Measurements from ENCODE around the gene TMOD1. TPM values are rescaled to one million over a fixed set of nuclear protein-coding genes. Genes with fewer than 3 reads are reported as not detected.

TMOD1 gene
- total and polyA plus RNA-seq, 9 donors, result 37.1 to 77.2 (median 64.0) TPM

DNA sequence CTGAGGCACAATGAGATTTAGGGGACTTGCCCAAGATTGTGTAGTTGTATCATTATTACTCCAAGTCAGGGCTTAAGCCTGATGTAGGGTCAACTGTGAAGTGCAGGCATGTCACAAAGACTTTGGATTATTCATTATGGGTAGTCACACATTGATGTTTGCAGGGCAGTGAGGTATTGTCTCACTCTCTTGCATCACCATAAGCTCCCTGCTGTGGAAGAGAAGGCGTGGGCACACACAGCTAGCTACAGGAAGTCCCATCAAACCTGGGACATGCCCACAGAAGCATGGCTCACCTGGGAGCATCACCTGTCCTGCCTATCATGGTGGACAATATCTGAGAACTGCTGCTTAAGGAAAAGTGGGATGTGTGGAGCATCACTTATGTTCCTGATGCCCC is 42.1 kb downstream of the TMOD1 start:
- Histone ChIP-seq H3K27ac (no peak overlapping the region), H3K4me1 (ENCODE audit: insufficient read depth) (peaks cover 8% of the 10 kb centered on the region), H3K27me3 (no peaks in the 10 kb centered on the region), H3K9me3 (no peaks in the 10 kb centered on the region), H3K36me3 (no peaks in the 10 kb centered on the region), H3K4me3 (no peak overlapping the region)
- TF ChIP-seq, protein P1, sequence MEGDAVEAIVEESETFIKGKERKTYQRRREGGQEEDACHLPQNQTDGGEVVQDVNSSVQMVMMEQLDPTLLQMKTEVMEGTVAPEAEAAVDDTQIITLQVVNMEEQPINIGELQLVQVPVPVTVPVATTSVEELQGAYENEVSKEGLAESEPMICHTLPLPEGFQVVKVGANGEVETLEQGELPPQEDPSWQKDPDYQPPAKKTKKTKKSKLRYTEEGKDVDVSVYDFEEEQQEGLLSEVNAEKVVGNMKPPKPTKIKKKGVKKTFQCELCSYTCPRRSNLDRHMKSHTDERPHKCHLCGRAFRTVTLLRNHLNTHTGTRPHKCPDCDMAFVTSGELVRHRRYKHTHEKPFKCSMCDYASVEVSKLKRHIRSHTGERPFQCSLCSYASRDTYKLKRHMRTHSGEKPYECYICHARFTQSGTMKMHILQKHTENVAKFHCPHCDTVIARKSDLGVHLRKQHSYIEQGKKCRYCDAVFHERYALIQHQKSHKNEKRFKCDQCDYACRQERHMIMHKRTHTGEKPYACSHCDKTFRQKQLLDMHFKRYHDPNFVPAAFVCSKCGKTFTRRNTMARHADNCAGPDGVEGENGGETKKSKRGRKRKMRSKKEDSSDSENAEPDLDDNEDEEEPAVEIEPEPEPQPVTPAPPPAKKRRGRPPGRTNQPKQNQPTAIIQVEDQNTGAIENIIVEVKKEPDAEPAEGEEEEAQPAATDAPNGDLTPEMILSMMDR (IDR thresholded peaks at IDR 0.05), result no peak
- TF ChIP-seq POLR2A (IDR thresholded peaks at IDR 0.05) (no peak), EP300 (IDR thresholded peaks at IDR 0.05) (no peak)
- WGBS, 3 donors, result 75 to 100% (median 94%) methylated on average over 1 of the region's 1 CpG
- intact Hi-C loops (cut with DNase I), result no loop called here
- no peak for DNase-seq

DNA sequence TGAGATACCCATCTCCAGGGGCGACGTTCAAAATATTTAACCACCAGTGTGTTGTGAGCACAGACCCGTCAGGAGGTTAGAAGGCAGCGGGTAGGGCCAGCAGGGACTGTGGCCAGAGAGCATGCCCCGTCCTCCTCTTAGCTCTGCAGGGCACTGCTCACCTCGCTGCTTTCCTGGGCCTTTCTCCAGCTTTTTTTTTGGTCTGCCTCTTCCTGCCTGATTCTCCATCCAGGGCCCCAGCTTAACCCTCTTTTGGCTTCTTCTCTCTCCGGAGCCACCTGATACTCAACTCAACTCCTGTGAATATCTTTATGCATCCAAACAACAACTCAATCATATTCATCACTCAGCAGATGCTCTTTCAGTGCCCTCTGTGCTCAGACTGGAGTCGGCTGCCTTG is 44.0 kb downstream of the TMOD1 start:
- no peak overlapping the region for H3K4me3 ChIP-seq
- H3K4me1 ChIP-seq (ENCODE audit: insufficient read depth), result peaks cover 6% of the 10 kb centered on the region
- H3K36me3 ChIP-seq, result no peaks in the 10 kb centered on the region
- no peaks in the 10 kb centered on the region for H3K27me3 ChIP-seq
- whole genome bisulfite sequencing, 3 donors, result 50 to 67% (median 57%) methylated on average over 8 of the region's 8 CpGs
- no peak for DNase-seq
- TF ChIP-seq, protein P1 (IDR thresholded peaks at IDR 0.05), result no peak
- TF ChIP-seq POLR2A (IDR thresholded peaks at IDR 0.05) (no peak), EP300 (IDR thresholded peaks at IDR 0.05) (no peak)
- H3K9me3 ChIP-seq, result no peaks in the 10 kb centered on the region
- H3K27ac ChIP-seq, result peak overlapping the region in 1 of 2 donors; percentile 1
- intact Hi-C loops (cut with DNase I), result no loop called here

- no peaks in the 10 kb centered on the region for H3K36me3 ChIP-seq
- WGBS, 3 donors, result 89 to 92% (median 91%) methylated on average over 3 of the region's 3 CpGs
- intact Hi-C loops (cut with DNase I), result no loop called here
- no peaks in the 10 kb centered on the region for H3K9me3 ChIP-seq
- H3K4me1 ChIP-seq (ENCODE audit: insufficient read depth), result peaks cover 6% of the 10 kb centered on the region
- DNase-seq, result no peak
- H3K27me3 ChIP-seq, result no peaks in the 10 kb centered on the region
- no peak overlapping the region for H3K4me3 ChIP-seq
- TF ChIP-seq, protein P1 (IDR thresholded peaks at IDR 0.05), result no peak
- TF ChIP-seq EP300 (IDR thresholded peaks at IDR 0.05) (no peak), POLR2A (IDR thresholded peaks at IDR 0.05) (no peak)
- H3K27ac ChIP-seq, result no peak overlapping the region
Observed at GRCh38 chr9:97547098-97547829, 45.8 kb downstream of the TMOD1 start.

- TF ChIP-seq POLR2A (IDR thresholded peaks at IDR 0.05), result no peak
- TF ChIP-seq, protein P1 (IDR thresholded peaks at IDR 0.05), result no peak
- TF ChIP-seq EP300 (IDR thresholded peaks at IDR 0.05), result no peak
- Histone ChIP-seq H3K9me3 (no peaks in the 10 kb centered on the region), H3K27ac (no peak overlapping the region), H3K27me3 (no peaks in the 10 kb centered on the region), H3K36me3 (no peaks in the 10 kb centered on the region), H3K4me1 (ENCODE audit: insufficient read depth) (peaks cover 5% of the 10 kb centered on the region), H3K4me3 (no peak overlapping the region)
- WGBS, 3 donors, result 76 to 78% (median 78%) methylated on average over 5 of the region's 5 CpGs
- DNase-seq, result no peak
- intact Hi-C loops (cut with DNase I), result no loop called here
Observed at GRCh38 chr9:97548379-97548778, 46.9 kb downstream of the TMOD1 start.
